Lower lobe of right lung (tissue), 2 donors: Measurements from ENCODE around the gene CENPO. TPM values are rescaled to one million over a fixed set of nuclear protein-coding genes. Genes with fewer than 3 reads are reported as not detected.

Source experiments
- ATAC-seq, 2 donors: fragments of 200-7000 bp; cut with Tn5 transposase; one replicate each; pipeline ENCODE4 v1.9.1; 2020 to 2022; ENCODE audit warnings: mild to moderate bottlenecking in 2 of 2, moderate library complexity in 2 of 2
- DNase-seq: peaks from one replicate; pipeline ENCODE4 v3.0.0-alpha.2; 2020
- H3K27ac ChIP-seq: fragments of 200-600 bp; one replicate; pipeline ENCODE4 v1.8.0; 2022
- H3K27me3 ChIP-seq: fragments of 200-600 bp; one replicate; pipeline ENCODE4 v1.8.0; 2022; ENCODE audit warnings: low read depth
- H3K36me3 ChIP-seq: fragments of 200-600 bp; one replicate; pipeline ENCODE4 v1.8.0; 2022; ENCODE audit warnings: mild to moderate bottlenecking
- H3K4me1 ChIP-seq: fragments of 200-600 bp; one replicate; pipeline ENCODE4 v1.8.0; 2022
- H3K4me3 ChIP-seq: fragments of 200-600 bp; one replicate; pipeline ENCODE4 v1.8.0; 2022; ENCODE audit warnings: mild to moderate bottlenecking
- H3K9me3 ChIP-seq: fragments of 200-600 bp; one replicate; pipeline ENCODE4 v1.8.0; 2022
- CTCF ChIP-seq: fragments of 200-600 bp; IDR thresholded peaks from one replicate; pipeline ENCODE4 v1.8.0; 2022; ENCODE audit warnings: antibody characterized with exemption, mild to moderate bottlenecking
- intact Hi-C: fragments of 100-400 bp; cut with DNase I; formaldehyde crosslinking; loops from one replicate; pipeline ENCODE4 v1.11.0; 2022
- total RNA-seq: library from RNA; stranded (reverse); fragmentation: NEBNext Ultra II Directional; extraction: Animal tissue kit (Norgen Biotek cat#: 25700); gene quantifications from one replicate; pipeline ENCODE4 v1.2.1, GENCODE V29; 2021
- donor health status: DM: no; HTN: yes; CAD: no; lungs with severe emphysema.

Gene CENPO
- total RNA-seq, 1 donor from 2014 or later: 5.3 TPM

- Histone ChIP-seq H3K27me3 (no peaks in the 10 kb centered on the region), H3K4me1 (no peaks in the 10 kb centered on the region), H3K9me3 (no peaks in the 10 kb centered on the region), H3K36me3 (no peaks in the 10 kb centered on the region), H3K27ac (no peak overlapping the region), H3K4me3 (no peak overlapping the region)
- ATAC-seq: no peak
- intact Hi-C loops: no loop called here
- DNase-seq: no peak
- TF ChIP-seq CTCF: no peak
These were observed 64.5 kb downstream of the CENPO start for GRCh38 chr2:24857746-24858145.

GRCh38 chr2:24858996-24859395, 65.8 kb downstream of the CENPO start:
- TF ChIP-seq CTCF: no peak
- intact Hi-C loops: no loop called here
- H3K27me3 ChIP-seq: no peaks in the 10 kb centered on the region
- no peak overlapping the region for H3K27ac ChIP-seq
- H3K4me1 ChIP-seq: no peaks in the 10 kb centered on the region
- H3K9me3 ChIP-seq: no peaks in the 10 kb centered on the region
- no peak for DNase-seq
- H3K36me3 ChIP-seq: no peaks in the 10 kb centered on the region
- H3K4me3 ChIP-seq: no peak overlapping the region
- no peak for ATAC-seq

GRCh38 chr2:24859968-24860600, 66.9 kb downstream of the CENPO start:
- H3K4me3 ChIP-seq: no peak overlapping the region
- no peaks in the 10 kb centered on the region for H3K4me1 ChIP-seq
- ATAC-seq (no peak), DNase-seq (no peak)
- H3K27me3 ChIP-seq: no peaks in the 10 kb centered on the region
- intact Hi-C loops: no loop called here
- H3K27ac ChIP-seq: no peak overlapping the region
- H3K36me3 ChIP-seq: no peaks in the 10 kb centered on the region
- TF ChIP-seq CTCF: no peak
- H3K9me3 ChIP-seq: no peaks in the 10 kb centered on the region

- Histone ChIP-seq H3K9me3 (no peaks in the 10 kb centered on the region), H3K27ac (no peak overlapping the region), H3K27me3 (no peaks in the 10 kb centered on the region), H3K4me1 (no peaks in the 10 kb centered on the region), H3K36me3 (no peaks in the 10 kb centered on the region), H3K4me3 (no peak overlapping the region)
- no peak for TF ChIP-seq CTCF
- ATAC-seq: no peak
- intact Hi-C loops: no loop called here
- DNase-seq: no peak
These were observed 67.4 kb downstream of the CENPO start for GRCh38 chr2:24860631-24861030.

- Histone ChIP-seq H3K4me3 (no peak overlapping the region), H3K36me3 (no peaks in the 10 kb centered on the region), H3K27me3 (no peaks in the 10 kb centered on the region), H3K27ac (no peak overlapping the region), H3K4me1 (no peaks in the 10 kb centered on the region), H3K9me3 (no peaks in the 10 kb centered on the region)
- ATAC-seq (peak in 1 of 2 donors; percentile 5), DNase-seq (no peak)
- TF ChIP-seq CTCF: no peak
- intact Hi-C loops: no loop called here
These were observed 68.3 kb downstream of the CENPO start for GRCh38 chr2:24861500-24861899.
